HG02885 (cell line): ENCODE data around the gene DYNLT2B.
"Not testable (repeated sequence)": the region's sequence is repeated elsewhere in the genome, so short reads cannot be mapped to it uniquely, and the experiment has no call there.

Source experiments
- ATAC-seq: cut with Tn5 transposase; IDR thresholded peaks from one replicate; pipeline ENCODE4 v1.9.1; 2021; ENCODE audit warnings: mild to moderate bottlenecking; ENCODE audit not compliant: unreplicated experiment, poor library complexity

DYNLT2B gene

DNA sequence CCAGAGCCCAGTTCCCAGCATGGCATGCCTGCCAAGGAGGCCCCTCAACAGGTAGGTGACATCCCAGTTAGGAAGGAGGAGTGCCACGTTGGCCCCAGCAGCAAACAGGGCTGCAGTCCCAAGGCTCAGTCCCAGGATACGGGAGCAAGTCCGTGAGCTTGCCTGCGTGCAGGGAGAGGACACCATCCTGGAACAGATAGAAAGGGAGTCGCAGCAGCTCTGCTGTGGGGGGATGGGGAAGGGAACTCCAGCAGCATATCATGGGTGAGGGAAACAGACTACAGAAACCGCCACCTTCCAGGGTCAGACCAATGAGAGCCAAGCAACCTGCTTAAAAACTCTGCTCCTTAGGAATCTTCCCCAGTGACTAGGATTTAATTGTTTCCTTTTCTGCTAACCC is 9.4 kb upstream of the DYNLT2B start:
- no peak for ATAC-seq

DNA sequence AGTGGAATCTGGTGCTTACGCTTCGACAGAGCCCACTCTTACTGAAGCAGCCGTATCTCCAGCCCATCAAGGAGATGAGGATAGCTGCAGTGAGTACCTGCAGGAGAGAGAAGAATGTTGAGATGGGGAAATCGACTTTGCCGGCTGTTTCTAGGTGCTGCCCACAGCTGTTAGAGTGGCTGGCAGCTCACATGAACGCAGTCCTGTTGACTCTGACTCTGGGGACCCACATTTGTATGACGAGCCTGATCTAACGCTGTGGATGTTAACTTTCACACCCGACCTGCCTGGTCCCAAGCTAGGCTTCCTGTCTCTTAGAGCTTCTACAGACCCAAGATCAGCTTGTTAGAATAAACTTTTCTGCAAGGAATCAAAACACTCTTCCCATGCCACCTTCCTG is 8.9 kb upstream of the DYNLT2B start:
- no peak for ATAC-seq

DNA sequence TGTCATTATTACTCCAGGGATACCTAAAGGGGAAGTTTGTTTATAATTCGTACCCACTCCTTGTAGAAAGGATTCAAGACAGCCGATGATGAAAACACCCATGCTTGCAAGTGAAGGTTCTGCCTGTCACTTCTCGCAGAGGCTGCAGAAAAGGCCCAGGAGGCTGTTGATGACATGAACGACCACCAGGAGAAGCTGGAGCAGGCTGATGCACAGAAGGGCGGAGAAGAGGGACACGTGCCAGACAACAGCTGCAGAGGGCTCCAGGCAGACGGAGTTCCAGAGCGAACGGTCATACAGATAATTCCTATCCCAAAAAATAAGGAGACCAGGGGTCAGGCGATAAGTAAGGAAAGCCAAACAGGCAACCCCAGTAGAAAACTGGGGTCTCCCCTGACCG is 5.7 kb upstream of the DYNLT2B start:
- ATAC-seq: no peak

DNA sequence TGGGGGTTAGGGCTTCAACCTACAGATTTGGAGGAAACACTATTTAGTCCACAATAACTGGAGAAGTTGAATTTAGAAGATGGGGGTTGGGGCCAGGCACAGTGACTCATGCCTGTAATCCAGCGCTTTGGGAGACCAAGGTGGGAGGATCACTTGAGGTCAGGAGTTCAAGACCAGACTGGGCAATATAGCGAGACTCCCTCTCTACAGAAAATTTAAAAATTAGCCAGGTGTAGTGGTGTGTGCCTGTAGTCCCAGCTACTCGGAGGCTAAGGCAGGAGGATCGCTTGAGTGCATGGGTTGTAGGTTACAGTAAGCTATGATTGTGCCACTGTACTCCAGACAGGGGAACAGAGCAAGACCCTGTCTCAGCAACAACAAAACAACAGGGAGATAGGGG is 5.0 kb upstream of the DYNLT2B start:
- no peak for ATAC-seq

DNA sequence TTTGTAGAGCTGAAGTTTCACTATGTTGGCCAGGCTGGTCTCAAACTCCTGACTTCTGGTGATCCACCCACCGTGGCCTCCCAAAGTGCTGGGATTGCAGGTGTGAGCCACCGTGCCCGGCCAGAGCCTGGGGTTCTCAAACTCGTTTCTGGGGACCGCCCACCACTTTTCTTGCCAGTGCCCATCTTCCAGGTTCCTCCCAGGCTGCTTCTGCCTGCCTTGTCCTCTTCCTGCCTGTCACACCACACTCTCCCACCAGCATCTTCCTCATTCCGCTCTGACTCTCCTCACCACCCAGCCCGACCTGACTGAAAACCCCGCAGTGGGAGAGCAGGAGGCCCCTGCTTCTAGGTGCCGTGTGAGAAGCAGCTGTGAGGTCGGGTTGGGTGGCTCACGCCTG is 3.1 kb upstream of the DYNLT2B start:
- ATAC-seq: no peak

DNA sequence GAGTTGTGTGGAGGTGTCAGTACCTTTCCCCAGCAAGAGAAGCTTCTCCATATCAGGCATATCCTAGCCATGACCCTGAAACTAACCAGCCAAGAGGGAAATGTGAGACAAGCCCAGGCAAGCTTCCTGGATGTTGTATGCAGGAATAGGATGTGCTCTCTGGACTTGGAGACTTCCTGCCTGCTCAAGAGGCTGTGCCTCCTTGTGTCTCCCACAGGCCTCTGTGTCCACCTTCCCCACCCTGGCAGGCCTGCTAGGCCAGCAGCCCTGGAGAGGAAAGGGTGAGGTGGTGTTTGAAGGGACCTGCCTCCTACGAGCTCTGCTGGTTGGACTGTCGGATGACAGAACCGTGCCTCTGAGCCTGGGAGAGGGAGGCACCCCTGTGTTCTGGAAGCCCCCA is 2.1 kb upstream of the DYNLT2B start:
- ATAC-seq: no peak

DNA sequence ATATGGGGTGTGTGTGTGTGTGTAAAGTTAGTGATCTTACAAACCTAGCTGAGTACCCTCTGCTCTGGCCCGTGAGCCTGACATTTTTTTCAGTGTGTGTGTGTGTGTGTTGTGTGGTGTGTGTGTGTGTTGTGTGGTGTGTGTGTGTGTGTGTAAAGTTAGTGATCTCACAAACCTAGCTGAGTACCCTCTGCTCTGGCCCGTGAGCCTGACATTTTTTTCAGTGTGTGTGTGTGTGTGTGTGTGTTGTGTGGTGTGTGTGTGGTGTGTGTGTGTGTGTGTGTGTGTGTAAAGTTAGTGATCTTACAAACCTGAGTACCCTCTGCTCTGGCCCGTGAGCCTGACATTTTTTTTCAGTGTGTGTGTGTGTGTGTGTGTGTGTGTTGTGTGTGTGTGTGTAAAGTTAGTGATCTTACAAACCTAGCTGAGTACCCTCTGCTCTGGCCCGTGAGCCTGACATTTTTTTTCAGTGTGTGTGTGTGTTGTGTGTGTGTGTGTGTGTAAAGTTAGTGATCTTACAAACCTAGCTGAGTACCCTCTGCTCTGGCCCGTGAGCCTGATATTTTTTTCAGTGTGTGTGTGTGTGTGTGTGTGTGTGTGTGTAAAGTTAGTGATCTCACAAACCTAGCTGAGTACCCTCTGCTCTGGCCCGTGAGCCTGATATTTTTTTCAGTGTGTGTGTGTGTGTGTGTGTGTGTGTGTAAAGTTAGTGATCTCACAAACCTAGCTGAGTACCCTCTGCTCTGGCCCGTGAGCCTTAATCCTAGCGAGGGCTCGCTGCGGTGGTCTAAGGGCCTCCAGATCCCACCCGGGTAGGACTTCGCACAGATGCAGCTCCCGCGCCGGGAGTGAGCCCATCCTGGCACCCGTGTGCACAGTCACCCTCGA is 997 bp downstream of the DYNLT2B start:
- not testable (repeated sequence) for ATAC-seq

DNA sequence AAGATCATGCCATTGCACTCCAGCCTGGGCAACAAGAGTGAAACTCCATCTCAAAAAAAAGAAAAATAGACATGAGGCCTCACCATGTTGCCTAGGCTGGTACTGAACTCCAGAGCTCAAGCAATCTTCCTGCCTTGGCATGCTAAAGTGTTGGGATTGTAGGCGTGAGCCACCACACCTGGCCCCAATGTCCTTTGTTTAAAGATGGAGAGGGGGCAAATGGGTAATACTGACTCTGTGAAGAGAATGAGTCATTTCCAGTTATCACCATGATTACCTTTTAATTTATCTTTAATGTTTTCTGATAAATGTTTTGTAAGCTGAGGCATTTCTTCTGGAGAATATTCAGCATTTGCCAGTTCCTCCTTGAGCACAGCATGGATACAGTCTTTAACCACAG is 2.2 kb downstream of the DYNLT2B start:
- no peak for ATAC-seq

DNA sequence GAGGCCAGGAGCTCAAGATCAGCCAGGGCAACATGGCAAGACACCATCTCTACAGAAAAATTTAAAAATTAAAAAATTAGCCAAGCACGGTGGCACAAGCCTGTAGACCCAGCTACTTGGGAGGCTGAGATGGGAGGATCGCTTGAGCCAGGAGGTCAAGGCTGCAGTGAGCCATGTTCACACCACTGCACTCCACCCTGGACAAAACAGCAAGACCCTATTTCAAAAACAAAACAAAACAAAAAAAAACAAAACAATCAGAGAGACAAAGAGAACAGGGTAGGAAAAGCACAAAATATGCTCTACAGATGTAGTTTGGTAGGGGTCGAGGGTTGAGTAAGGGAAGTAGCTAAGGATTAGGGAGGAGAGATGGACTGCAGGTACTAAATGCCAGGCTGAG is 3.4 kb downstream of the DYNLT2B start:
- no peak for ATAC-seq

DNA sequence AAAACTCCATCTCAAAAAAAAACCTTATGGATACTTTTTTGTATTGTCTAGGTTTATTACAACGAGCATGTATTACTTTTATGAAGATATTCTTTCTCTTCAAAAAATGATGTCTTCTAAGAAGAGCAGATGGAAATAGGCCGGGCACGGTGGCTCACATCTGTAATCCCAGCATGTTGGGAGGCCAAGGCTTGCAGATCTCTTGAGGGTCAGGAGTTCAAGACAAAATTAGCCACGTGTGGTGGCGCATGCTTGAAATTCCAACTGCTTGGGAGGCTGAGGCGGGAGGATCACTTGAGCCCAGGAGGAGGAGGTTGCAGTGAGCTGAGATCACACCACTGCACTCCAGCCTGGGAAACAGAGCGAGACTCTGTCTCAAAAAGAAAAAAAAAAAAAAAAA is 4.0 kb downstream of the DYNLT2B start:
- not testable (repeated sequence) for ATAC-seq

DNA sequence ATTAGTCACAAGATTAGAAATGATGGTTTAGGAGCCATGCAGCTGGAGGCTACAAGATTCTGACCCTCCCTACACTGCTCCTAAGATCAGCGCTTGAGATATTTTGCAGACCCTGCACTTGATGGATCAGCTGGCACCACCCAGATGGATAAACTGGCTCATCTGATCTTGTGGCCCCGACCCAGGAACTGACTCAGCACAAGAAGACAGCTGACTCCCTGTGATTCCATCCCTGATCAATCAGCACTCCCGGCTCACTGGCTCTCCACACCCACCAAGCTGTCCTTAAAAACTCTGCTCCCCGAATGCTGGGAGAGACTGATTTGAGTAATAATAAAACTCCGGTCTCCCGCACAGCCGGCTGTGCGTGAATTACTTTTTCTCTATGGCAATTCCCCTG is 15.1 kb downstream of the DYNLT2B start:
- ATAC-seq: not testable (repeated sequence)

DNA sequence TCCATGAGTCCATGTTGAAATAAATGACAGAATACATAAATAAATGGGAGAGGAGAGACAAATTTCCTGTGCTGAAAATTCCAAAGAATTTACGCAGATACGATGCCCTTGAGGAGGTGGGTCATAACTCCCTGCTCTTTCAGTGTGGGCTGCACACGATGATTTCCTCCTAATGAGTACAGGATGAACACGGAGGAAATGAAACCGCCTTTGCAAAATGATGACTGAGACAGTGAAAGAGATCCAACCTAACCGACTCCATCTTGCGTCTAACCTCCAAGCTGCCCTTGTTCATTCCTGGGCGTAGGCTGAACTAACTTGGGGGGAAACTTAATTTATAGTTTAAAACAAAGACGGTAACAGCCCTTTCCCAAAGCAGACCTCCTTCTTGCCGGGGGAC is 15.5 kb downstream of the DYNLT2B start:
- not testable (repeated sequence) for ATAC-seq

DNA sequence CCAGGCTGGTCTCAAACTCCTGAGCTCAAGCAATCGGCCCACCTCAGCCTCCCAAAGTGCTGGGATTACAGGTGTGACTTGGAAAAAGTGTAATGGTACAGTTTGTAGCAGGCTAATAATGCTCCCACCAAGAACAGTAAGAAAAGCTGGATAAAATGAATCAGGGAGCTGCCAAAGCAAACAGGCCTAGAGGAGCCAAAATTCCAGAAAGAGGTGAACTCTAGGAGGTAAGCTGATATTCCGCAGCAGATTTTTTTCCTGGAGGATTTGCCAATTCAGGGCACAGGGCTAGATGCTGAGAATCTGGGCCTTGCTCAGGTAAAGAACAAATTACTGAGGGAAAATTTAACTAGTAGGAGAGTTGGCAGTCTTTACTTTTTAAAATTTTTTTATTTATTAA is 19.5 kb downstream of the DYNLT2B start:
- ATAC-seq: no peak

DNA sequence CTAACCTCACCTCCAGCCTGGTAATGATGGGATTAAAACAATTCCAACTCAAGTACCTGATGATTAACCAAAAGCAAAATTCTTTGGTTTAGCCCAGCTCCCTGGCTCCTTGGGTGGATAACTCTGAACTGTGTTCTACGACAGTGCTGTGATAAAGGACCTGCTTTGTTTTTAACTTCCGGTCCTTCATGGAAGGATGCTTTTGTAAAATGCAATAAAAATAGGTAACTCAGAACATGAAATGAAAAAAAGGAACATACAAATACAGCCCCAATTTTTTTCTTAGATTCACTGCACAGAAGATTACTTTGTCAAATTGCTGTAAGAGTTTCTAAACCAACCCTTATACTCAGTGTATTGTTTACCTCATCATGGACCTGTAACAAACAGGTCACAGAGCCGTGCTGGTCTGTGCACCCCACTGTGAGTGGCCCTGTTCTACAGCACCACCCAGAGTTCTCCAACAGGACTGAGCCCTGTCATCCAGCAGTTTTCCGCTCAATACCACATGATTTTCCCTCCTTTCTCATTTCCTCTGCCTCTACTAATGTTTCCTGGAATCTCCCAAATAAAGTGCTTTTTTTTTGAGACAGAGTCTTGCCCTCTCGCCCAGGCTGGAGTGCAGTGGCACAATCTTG is 25.6 kb downstream of the DYNLT2B start:
- peak; percentile 42 for ATAC-seq

DNA sequence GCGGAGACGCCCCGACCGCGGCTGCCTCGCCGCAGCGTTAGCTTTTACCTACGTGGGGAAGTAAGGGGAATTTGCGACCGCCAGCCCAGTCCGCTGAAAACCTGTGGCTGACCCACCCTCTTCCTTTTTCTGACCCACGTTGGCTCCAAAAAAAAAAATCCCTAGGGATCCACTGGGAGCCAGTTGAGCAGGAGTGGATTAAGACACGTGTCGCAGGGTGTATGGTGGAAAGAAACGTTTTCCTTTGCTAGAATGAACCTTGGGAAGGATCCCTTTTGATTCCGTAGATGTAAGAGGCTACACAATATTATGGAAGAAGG is 29.9 kb downstream of the DYNLT2B start:
- ATAC-seq: no peak

DNA sequence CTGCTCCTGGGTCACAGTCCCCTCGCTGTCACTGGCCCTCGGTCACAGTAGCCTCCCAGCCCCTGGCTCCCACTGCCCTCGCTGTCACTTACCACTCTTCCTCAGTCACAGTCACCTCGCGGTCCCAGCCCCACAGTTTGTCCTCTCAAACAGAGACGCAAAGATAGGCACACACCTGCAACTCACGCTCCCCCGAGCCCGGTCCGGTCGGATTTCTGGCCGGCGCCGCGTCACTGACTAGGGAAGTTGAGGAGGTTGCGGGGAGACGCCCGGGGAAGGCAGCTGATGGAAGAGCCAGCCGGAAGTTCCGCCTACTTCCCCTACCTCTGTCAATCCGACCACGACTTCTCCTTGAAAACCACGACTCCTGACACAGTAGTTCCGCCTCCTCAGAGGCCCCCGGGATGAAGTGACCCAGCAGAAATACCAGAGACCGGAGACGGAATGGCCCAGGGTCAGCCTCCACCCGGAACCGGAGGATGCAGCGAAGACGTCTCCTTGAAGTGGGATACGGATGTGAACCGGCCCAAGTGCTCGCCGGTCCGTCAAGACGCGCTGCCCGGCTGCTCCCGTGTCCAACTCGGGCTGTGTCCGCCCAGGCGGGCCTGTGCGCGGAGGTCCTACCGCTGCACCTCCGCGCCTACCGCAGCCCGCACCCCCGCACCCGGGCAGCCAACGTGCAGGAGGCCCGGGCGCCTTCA is 30.4 kb downstream of the DYNLT2B start, which contains the start of gene PCYT1A:
Gene PCYT1A, minus strand, starts transcription at position 287 of the 701 bp plus-strand sequence. CDS start 17,195 bp downstream, outside the sequence.
- ATAC-seq: peak; percentile 83

DNA sequence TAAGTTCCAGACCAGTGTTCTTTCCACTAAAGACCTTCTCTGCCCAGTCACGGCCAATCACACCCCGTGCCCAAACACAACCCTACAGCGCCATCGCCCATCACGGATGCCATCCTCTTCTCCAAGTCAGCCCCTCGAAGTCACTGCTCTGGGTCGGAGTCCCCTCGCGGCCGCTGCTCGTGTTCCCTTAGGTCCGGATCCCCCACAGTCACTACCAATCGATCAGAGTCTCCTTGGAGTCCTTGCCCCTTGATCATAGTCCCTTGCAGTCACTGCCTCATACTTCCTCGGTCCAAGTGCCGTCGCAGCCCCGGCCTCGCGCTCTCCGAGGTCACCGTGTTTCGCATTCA is 31.0 kb downstream of the DYNLT2B start:
- ATAC-seq: peak; percentile 30

DNA sequence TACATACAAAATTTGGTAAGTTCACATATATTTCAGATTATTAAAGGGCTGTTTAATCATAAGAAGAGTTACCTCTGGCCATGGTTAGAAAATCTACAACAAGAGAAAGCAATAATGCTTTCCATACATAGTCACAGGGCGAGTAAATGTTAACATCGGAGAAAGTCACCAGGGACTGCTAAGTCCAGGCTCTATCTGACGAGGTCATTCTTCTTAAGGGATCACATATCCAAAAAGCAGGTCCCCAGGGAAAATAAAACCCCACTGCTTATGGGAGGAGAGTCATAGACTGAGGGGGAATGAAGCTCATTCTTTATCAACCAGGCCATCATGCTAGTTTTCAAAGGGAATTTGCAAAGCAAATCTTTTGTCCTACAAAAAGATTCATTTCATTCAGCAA is 33.6 kb downstream of the DYNLT2B start:
- no peak for ATAC-seq

DNA sequence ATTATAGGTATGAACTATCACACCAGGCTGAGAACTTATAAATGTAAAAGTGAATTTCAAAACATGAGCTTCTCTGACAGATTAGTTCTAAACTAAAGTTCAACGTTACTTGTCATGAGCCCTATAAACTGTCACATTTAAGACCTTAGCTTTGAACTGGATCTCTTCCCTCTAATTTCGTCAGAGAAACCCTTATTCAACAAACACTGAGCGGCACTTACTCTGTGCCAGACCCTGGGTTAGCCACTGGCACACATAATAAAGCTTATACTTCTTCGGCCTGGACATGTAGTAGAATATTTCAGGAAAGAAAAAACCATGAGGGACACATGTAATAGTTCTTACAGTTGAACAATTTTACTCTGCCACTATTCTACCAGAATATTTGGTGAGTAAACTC is 36.1 kb downstream of the DYNLT2B start:
- no peak for ATAC-seq

DNA sequence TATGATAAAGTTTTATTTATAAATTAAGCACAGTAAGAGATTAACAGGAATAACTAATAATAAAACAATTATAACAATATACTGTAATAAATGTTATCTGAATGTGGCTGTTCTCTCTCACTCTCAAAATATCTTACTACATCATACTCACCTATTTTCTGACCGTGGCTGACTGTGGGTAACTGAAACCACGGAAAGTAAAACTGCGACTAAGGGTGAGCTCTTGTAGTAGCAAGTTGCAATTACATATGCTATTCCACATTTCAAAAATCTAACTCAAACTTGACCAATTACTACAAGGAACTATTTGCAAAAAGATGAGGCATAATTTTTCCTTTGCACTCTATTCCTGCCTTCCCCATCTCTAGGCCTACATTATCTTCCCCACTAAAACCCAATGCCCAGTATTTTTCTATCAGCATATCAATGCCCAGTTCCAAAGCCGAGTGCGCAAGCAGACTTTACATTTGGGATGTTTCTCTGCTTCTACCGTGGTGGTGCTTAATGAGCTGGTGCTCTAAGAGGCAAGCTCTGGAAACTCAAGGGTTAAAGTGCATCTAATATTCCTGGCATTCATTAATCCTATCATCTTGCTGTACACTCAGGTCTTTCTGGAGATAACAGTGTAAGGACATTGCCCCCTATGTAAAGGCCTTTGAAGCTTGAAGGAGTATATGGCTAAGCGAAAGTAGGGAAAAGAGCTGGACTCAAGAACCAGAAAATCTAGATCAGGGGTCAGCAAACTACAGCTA is 37.2 kb downstream of the DYNLT2B start:
- ATAC-seq: peak; percentile 67

DNA sequence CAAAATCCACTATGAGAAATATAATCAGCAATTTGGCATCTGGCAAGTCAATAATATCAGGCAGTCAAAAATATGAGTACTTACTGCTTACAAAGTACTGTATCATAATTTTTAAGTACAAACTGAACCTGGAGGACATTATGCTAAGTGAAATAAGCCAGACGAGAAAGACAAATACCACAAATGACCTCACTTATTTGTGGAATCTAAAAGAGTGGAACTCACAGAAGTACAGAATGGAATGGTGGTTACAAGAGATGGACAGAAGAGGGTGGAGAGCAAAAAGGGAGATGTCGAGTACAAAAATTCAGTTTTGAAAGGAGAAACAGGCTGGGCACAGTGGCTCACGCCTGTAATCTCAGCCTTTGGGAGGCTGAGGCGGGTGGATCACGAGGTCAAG is 42.9 kb downstream of the DYNLT2B start:
- no peak for ATAC-seq
